Stimulated activated CD4-positive, alpha-beta T cell treated with anti-CD3 and anti-CD28 coated beads, Interleukin-12 subunit alpha, Interleukin-12 subunit beta, amount 100 ng/mL, for 48 hours (primary cell): Measurements from ENCODE around the gene MRE11.
A peak's percentile ranks its signal among the peaks of the same experiment; 100 is the strongest.
"Not testable (repeated sequence)": the region's sequence is repeated elsewhere in the genome, so short reads cannot be mapped to it uniquely, and the experiment has no call there.

Source experiments
- DNase-seq, 3 donors: peaks; one replicate each; pipeline ENCODE4 v3.0.0-alpha.2; 2020; ENCODE audit warnings: low read depth in 2 of 3, low spot score in 1 of 3

Gene MRE11

DNA sequence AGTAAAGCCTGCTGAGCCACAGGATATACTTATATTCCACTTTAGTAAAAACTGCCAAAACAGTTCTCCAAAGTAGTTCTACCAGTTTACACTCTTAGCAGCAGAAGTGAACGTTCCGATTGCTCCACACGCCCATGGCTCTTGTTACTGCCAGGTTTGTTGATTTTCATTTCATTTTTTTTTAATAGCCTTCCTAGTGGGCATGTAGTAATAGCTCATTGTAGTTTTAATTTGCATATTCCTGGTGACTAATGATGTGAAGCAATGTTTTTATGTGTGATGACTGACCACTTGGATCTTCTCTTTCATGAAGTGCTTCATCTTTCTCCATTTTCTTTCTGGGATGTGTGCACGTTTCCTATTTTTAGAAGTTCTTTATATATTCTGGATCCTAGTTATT lies 13.8 kb upstream of the MRE11 start:
- DNase-seq, result no peak

DNA sequence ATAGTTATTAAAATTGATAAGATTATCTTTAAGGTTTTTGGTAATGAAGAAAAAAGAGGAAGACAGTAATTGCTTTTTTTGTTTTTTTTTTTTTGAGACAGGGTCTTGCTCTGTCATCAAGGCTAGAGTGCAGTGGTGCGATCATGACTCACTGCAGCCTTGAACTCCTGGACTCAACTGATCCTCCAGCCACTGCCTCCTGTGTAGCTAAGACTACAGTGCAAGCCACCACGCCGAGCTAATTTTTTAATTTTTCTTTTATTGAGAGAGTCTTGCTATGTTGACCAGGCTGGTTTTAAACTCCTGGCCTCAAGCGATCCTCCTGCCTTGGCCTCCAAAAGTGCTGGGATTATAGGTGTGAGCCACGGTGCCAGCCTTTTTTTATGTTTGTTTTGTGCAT lies 12.9 kb upstream of the MRE11 start:
- DNase-seq, result not testable (repeated sequence)

DNA sequence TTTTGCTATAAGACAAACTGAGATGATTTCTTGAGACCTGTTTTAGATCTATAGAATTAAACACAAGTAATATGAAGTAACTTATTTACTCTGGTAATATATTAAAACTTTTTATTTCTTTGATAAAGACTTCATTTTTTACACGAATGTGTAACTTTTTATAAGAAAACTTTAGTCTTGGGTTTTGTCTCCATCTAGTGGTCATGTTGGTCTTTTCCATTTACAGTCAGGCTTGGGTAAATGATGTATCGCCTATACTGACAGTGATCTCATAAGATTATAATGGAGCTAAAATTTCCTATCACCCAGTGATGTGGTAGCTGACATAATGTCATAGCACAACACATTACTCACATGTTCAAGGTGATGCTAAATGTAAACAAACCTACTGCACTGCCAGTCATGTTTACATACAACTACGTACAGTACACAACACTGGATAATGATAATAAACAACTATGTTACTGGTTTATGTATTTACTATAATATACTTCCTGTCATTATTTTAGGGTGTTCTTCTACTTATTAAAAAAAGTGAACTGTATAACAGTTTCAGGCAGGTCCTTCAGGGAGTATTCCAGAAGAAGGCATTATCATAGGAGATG lies 11.1 kb upstream of the MRE11 start:
- DNase-seq, result peak in 1 of 3 donors; percentile 43

DNA sequence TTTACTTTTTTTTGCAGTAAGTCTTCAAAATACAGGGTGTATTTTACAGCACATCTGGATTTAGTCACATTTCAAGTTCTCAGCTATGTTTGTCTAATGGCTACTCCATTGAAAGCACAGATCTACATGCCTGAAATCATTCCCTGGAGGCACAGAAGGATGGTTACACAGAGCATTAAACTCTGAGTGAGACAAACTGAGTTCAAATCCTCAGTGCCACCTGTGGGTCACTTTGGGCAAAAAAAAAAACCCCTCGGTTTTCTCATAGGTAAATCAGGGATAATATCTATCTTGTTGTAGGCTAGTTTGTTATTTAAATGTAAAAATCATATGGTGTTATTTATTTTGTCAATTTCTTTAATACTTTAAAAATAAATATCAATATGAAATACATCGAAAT lies 7.9 kb upstream of the MRE11 start:
- no peak for DNase-seq

DNA sequence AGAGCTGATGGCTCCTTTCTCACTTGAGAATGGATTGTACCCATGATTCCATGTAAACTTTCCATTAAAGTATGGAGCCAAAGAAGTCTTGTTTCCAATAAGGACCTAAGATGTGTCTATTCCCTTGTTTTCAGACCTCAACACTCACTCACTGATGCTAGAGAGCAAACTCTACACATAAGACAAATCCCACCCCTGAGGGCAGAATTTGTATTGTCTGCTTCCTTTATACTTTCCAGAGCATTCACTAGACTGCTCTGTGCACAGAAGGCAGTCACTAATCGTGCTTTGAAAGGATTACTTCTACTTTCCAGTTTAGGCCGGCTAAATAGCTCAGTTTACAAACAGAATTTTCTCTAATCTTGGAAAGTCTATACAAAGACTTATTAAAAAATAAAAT lies 6.5 kb upstream of the MRE11 start:
- DNase-seq, result no peak

DNA sequence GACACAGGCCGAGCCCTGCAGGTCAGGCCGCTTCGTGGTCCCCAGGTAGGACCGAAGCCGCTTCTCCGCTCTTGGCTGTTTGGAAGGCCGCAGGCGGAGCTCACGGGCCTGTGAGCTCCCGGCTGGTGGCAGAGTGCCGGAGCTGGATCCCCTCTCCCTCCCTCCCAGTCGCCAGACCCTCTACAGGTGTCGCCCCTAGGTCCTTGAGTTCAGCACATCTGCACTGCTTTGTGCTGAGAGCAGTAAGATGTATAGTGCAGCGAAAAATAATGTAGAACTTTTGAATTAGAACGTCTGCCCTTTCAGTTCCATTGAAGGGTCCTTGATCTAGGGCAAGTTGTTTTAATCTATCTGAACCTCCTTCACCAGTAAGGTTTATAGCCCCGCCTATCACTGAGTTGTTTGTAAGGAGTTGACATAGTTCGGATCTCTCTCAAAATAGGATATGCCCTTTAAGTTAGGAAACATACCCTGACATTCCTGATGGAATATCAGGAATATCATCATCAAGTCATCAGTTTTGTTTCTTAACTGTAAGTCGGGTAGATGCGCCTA lies 559 bp upstream of the MRE11 start:
- DNase-seq, result no peak

DNA sequence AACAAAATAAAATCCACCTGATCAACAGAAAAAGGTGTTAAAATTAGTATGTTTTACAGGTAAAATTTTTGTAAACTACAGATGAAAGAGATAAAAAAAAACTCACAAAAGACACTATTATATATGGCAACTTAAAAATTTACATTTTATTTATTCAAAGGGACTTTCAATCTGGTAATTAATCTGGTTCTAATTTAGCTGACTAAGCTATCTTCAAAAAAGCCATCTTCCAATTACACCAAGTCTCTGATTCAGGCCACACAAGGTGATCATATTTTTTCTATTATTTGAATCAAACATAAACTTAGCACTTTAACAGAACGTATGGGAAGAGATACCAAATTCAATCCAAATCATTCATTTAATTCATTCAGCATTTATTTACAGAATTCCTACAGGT lies 7.6 kb downstream of the MRE11 start:
- no peak for DNase-seq

DNA sequence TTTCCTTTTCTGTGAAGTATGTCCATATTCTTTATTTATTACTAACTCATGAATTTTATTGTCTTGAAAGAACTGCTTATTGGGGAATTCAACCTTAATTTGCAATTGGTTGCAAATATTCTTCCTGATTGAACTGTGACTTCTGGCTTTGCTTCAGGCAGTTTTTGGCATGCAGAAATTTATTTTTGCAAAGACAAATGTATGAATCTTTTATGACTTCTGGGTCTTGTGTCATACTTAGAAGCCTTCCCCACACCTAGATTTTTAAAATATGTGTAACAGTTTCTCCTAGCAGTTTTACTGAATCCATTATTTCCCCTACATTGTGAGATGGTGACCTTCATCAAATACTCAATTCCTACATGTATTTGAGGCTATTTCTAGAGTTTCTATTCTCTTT lies 12.3 kb downstream of the MRE11 start:
- no peak for DNase-seq

DNA sequence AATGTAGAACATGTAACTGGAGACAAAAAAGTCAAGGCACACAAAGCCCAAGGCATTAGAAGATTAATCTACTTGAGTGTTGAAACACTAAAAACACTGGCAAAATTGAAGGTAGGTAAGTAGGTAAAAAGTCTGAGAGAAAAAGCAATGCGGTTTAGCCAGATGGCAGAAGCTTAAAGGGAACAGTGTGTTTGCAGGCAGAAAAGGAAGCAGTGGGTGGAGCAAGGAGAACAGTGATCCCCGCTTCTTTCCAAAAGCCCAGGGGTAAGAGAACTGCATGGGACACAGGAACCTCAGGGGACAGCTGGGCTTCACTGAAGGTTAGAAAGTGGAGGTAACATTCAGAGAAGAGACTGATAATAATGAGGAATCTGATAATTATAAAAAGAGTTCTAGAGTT lies 16.0 kb downstream of the MRE11 start:
- no peak for DNase-seq

DNA sequence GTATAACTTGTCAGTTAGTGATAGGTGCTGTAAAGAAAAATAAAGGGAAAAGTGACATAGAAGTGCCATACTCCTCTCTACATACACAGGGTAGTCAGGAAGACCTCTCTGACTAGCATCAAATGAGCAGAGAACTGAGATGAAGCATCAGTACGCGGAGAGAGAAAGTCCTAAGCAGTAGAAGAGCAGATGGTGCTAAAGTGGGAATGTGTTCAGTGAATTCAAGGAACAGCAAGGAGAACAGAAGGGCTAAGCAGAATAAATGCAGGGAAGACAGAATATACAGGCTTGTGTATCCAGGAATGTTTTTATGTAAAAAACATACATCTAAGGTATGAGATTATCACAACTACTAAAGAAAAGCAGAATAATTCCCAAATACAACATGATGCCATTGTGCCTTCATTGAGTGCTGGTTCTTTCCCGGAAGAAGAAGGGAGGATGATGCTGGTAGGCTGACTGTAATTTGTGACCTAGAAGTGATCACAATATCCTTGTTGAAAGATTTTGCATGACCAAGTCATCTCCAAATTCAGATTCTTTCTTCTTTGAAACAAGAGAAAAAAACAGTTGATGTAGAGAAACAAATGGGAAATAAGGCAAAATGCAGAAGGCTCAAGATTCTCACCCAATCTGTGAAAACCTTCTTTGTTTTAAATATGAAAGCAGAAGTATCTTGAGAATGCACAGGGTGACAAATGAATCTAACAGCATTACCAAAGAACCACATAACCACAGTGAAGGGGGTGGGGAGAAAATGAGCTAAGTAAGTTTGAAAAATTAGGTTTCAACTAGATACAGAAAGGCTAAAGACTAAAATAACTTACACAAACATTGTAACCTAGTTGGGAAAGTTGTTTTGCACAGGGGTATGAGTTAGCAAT lies 20.5 kb downstream of the MRE11 start:
- DNase-seq, result no peak

DNA sequence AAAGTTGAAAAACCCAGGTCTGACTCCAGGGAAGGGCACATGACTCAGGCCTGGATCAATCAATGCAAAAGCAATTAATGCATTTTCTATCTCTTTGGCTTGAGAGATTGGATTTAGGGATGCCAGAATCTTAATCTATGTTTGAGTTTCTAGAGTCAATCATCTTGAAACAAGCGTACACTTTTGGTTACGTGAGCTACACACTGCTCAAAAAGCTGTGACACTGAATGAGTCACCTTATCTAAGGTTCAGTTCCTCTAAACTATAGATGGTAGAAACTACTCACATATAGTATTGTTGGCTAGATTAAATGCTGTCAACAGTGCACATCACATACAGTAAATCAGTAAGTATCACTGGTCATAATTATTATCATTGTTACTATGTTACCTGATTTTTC lies 24.2 kb downstream of the MRE11 start:
- no peak for DNase-seq

DNA sequence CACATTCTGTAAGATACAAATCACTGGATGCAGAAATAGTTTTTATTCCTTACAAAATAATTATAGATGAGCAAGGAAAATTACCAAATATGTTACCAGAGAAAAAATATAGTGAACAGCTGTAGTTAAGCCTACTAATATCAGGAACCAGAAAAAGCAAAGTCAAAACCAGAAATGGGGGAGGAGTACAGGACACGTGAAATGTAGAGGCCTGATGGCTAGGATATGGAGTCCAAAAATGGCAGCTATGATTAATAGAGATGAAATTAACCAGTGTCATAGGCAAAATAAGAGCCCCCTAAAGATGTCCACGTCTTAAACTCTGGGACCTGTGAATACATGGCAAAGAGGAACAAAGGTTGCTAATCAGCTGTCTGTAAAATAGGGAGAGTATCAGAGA lies 34.1 kb downstream of the MRE11 start:
- DNase-seq, result no peak

DNA sequence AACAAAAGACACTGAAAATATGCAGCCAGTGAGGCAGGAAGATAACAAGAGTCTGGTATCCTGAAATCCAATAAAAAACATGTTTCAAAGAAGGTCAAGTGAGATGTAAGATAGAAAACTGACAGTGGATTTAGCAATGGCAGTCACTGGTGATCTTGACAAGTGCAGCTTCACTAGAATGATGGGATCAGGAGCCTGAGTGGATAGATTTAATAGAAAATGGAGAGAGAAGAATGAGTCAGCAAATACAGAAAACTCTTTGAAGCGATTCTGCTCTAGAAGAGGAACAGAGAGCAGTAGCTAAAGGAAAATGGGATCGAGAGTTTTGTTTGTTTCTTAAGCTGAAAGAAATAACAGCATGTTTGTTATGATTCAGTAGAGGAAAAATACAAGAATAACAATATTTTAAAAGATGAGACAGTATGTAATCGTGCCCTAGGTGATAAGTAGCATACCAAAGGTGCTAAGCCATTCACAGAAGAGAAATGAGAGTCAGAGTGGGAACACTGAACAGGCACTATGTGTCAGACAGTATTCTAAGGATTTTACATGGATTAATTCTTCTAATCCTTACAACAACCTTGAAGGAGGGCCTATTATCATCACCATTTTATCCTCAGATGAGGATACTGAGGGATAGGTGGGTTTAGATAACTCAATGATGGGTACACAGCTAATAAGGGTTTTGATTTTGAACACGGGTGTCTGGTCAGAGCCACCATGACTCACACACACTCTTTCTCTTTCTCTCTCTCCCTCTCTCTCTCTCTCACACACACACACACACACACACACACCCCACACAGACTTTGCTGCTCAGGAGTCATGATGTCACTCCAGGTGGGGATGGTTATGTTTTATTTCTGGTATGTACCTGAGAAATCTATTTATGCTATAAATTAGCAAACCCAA lies 36.3 kb downstream of the MRE11 start:
- DNase-seq, result no peak

DNA sequence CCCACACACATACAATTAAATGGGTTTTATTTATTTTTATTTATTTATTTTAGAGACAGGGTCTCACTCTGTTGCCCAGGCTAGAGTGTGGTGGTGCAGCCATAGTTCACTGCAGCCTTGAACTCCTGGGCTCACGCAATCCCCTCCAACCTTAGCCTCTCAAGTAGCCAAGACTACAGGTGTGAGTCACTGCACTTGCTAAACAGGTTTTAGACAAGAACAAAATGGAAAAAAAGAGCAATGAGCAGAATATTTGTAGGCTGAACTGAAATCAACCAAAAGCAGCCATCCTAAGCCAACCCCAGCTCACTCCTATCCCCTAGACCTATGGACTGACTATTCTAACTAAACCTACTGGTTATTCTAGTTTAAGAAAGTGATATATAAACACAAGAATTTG lies 37.8 kb downstream of the MRE11 start:
- no peak for DNase-seq

DNA sequence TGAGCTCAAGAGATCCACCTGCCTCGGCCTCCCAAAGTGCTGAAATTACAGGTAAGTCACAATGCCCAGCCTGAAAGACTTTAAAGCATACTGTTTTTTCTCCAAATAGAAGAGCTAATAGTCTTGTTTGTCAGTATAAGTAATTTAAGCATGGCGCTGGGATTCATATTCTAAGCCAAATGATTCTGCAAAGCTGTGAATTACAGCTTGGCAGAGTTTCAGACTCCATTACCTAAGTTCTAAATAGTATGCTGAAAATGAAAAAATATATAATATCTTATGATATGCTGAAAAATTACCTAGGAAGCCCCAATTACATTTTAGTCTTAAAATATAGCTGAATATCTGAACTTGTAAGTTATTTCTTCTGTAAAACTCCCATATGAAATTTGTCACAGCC lies 39.3 kb downstream of the MRE11 start:
- DNase-seq, result no peak

DNA sequence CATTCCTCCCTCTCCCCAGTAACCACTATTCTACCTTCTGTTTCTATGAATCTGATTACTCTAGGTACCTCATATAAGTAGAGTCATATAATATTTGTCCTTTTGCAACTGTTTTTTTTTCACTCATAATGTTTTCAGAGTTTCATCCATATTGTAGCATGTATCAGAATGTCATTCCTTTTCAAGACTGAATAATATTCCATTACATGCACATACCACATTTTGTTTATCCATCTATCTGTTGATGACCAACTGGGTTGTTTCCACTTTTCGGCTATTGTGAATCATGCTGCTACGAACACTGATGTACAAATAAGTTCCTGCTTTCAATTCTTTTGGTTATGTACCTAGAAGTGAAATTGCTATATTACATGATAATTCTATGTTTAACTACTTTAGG lies 40.7 kb downstream of the MRE11 start:
- no peak for DNase-seq

DNA sequence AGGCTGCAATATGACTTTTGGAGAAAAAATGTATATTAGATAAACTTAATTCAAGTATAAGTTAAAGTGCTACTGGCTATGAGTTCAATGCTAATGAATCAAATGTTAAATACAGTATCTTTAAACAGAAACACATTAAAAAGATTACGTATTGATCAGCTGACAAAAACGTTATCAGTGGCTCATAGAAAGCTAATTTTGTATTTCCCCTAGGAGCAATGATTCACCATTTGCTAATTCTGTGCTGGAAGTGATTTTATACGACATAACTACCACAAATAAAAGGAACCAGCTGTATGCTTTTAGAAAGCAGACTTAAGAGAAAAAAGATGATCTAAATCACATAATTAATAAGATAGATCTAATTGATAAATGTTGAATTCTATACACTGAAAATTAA lies 43.6 kb downstream of the MRE11 start:
- no peak for DNase-seq

DNA sequence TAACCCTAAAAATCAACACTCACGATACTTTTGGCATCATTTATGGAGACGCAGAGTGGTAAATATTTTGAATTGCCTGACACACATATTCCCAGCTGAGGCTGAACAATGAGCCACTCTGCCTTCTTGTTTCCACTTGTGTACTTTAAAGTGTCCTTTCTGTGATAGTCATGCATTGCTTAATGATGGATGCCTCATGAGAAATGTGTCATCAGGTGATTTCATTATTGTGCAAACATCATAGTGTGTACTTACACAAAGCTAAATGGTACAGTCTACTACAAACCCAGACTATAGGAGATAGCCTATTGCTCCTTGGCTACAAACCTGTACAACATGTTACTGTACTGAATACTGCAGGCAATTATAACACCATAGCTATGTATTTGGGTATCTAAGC lies 44.2 kb downstream of the MRE11 start:
- DNase-seq, result no peak

DNA sequence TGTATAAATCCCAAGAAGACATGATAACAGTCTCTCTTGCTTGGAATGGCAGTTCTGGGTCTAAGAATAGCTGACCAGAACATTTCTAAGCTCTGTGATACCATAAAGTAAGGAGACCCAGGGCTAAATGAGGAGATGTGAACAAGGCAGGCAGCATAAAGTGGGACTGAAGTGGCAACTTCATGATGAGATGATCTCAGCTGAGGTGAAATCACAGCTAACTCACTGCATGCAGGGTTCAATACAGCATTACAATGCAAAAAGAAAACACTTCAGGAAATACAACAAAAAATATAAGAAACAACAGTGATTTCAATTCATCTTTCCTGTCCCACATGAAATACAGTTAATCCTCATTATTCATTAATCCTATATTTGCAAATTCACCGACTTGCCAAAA lies 44.6 kb downstream of the MRE11 start:
- DNase-seq, result no peak

DNA sequence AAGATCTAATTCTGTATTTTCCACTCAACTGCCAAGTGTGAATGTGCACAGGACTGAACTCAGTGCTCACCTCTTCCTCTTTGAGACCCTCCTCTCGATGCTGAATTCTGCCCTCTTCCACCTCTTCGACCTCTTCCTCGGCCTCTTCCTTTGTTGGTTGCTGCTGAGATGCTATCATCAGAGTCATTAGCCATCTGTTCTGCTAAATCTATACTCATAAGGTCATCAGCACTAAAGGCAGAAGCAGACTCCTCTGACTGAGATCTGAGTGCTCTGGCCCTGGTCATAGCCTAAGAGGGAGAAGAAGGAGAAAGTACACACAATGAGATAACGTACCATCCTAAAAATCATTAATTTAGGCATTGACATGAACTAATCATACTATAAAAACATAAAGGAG lies 46.5 kb downstream of the MRE11 start:
- no peak for DNase-seq

DNA sequence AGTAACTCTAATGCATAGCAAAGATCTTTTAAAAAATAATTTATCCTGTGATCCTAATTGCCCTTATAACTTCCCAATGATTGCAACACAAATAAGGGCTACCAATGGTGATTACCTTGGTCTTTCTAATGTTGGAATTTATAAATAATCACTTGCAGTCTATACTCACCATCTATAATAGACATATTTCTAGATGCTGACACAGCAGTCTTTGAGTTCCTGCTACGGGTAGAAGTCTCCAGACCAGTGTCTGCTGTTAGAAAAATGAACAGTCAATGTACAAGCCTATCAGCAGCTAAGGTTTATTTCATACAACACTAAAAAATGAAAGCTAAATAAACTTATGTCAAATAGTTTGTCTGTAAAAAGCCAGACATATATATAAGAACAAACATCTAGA lies 48.0 kb downstream of the MRE11 start:
- no peak for DNase-seq

DNA sequence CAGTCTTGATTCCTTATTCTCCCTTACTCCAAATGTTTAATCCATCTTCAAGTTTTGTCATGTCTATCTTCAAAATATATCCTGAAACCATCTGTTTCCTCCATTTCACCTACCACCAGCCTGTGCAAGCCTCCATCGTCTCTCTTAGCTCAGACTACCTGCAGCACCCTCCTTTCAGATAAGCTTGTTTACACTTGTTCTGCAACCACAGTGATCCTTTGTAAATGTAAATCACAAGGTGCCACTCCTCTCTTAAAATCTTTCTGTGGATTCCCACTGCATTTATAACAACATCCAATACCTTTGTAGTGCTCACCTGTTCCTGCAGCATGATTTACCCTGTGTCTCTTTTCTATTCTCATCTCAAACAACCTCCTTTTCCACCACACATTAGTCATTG lies 60.6 kb downstream of the MRE11 start:
- DNase-seq, result no peak
